ENCODE data around the gene USP10.

- no peak for TF ChIP-seq TAF1 (IDR thresholded peaks at IDR 0.05; ENCODE audit: borderline replicate concordance, insufficient read depth, low read length)
- TF ChIP-seq SIN3A (IDR thresholded peaks at IDR 0.05; ENCODE audit: borderline replicate concordance, insufficient read depth, low read length), result no peak
- TF ChIP-seq FOXP2 (optimal IDR thresholded peaks at IDR 0.05; ENCODE audit: borderline replicate concordance, extremely low read depth, extremely low read length, insufficient read depth), result no peak
- no peak for TF ChIP-seq POLR2AphosphoS5 (IDR thresholded peaks at IDR 0.05; ENCODE audit: low read depth, low read length)
- no peak for TF ChIP-seq REST (IDR thresholded peaks at IDR 0.05; ENCODE audit: insufficient read depth in 1 of 2, low read depth in 2 of 2, low read length in 2 of 2)
These were observed 55.3 kb downstream of the USP10 start for GRCh38 chr16:84754956-84755672.

All from PFSK-1 (cell line).